ENCODE data around the gene DOP1B. TPM values are rescaled to one million over a fixed set of nuclear protein-coding genes. Genes with fewer than 3 reads are reported as not detected.

The DOP1B gene
- total RNA-seq, 1 experiment from 2014 or later, result 7.1 TPM

DNA sequence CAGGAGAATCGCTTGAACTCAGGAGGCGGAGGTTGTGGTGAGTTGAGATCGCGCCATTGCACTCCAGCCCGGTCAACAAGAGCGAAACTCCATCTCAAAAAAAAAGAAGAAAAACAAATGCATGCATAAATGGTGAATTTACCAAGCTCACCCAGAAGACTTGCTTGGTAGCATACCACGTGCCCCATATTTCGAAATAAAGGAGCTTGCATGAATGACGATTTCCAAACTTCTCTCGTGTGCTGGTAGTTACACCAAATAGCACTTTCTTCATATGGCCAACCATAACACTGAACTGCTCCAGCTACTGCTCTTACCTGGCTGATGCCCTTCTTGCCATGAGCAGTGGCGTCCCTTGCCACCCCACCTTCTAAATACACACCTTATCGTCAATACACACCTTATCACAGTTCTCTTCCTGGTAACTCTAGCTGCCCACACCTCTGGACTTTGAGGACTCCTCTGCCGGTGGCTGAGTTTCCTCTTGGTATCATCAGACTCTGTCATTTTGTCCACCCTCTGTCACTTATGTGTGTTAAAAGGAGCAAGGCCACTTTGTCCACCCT lies 2.8 kb downstream of the DOP1B start:
- no peak for DNase-seq
- no peaks in the 10 kb centered on the region for H3K9me3 Mint-ChIP-seq (ENCODE audit: low read depth, unreplicated experiment)
- no peak overlapping the region for H3K27ac Mint-ChIP-seq (ENCODE audit: unreplicated experiment)
- H3K4me1 Mint-ChIP-seq (ENCODE audit: low read depth, unreplicated experiment), result peaks cover 9% of the 10 kb centered on the region
- intact Hi-C loops (cut with micrococcal nuclease; ENCODE audit: unreplicated experiment), result loop anchor here (5.0 kb wide), 1 partner anchor 163 kb away; the partner anchor contains the start of gene MORC3
- CTCF ChIA-PET, result no interaction called here
- no peak overlapping the region for H3K4me3 Mint-ChIP-seq (ENCODE audit: low read depth, unreplicated experiment)
- no peak for TF ChIP-seq CTCF (IDR thresholded peaks at IDR 0.05; ENCODE audit: unreplicated experiment)
- H3K27me3 Mint-ChIP-seq (ENCODE audit: unreplicated experiment), result no peaks in the 10 kb centered on the region
- BruUV-seq (replicated peaks), result no TSS peak
- peaks cover 31% of the 10 kb centered on the region for H3K36me3 Mint-ChIP-seq (ENCODE audit: insufficient read depth, unreplicated experiment)

DNA sequence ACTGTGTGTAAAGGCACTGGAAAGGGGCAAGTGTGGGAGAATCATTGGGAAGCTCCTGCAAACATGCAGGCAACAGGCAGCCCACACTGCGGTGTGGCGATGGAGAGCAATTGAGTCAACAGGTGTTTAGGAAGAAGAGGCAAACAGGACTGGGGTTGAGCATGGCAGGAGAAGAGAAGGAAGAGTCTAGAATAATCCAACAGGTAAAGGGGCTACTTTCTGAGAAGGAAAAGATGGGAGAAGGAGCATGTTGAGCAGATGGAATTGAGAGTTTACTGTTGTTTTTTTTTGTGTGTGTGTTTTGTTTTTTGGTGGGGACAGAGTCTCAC lies 4.2 kb downstream of the DOP1B start:
- CTCF ChIA-PET, result no interaction called here
- BruUV-seq (replicated peaks), result no TSS peak
- Mint-ChIP-seq H3K27ac (ENCODE audit: unreplicated experiment) (no peak overlapping the region), H3K27me3 (ENCODE audit: unreplicated experiment) (no peaks in the 10 kb centered on the region), H3K4me1 (ENCODE audit: low read depth, unreplicated experiment) (peaks cover 9% of the 10 kb centered on the region), H3K4me3 (ENCODE audit: low read depth, unreplicated experiment) (no peak overlapping the region), H3K36me3 (ENCODE audit: insufficient read depth, unreplicated experiment) (peaks cover 23% of the 10 kb centered on the region), H3K9me3 (ENCODE audit: low read depth, unreplicated experiment) (no peaks in the 10 kb centered on the region)
- no peak for DNase-seq
- TF ChIP-seq CTCF (IDR thresholded peaks at IDR 0.05; ENCODE audit: unreplicated experiment), result no peak
- intact Hi-C loops (cut with micrococcal nuclease; ENCODE audit: unreplicated experiment), result no loop called here

DNA sequence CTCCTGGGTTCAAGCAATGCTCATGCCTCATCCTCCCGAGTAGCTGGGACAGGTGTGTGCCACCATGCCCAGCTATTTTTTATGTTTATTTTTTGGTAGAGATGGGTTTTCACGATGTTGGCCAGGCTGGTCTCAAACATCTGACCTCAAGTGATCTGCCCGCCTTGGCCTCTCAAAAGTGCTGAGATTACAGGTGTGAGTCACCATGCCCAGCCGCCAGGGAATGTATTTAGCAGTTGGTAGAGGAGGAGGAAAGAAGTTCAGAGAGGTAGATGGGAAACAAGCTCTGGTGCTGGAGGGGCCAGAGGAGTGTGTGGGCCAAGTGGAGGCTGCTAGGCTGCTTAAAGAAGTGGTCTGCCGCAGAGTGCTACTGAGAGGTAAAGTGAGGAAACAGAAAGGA lies 6.0 kb downstream of the DOP1B start:
- CTCF ChIA-PET, result no interaction called here
- Mint-ChIP-seq H3K4me1 (ENCODE audit: low read depth, unreplicated experiment) (peaks cover 9% of the 10 kb centered on the region), H3K27ac (ENCODE audit: unreplicated experiment) (no peak overlapping the region), H3K27me3 (ENCODE audit: unreplicated experiment) (no peaks in the 10 kb centered on the region), H3K36me3 (ENCODE audit: insufficient read depth, unreplicated experiment) (peaks cover 5% of the 10 kb centered on the region), H3K4me3 (ENCODE audit: low read depth, unreplicated experiment) (no peak overlapping the region), H3K9me3 (ENCODE audit: low read depth, unreplicated experiment) (no peaks in the 10 kb centered on the region)
- DNase-seq, result no peak
- intact Hi-C loops (cut with micrococcal nuclease; ENCODE audit: unreplicated experiment), result no loop called here
- no peak for TF ChIP-seq CTCF (IDR thresholded peaks at IDR 0.05; ENCODE audit: unreplicated experiment)
- no TSS peak for BruUV-seq (replicated peaks)

GRCh38 chr21:36163750-36164741 lies 7.4 kb downstream of the DOP1B start:
- intact Hi-C loops (cut with micrococcal nuclease; ENCODE audit: unreplicated experiment), result no loop called here
- no peaks in the 10 kb centered on the region for H3K9me3 Mint-ChIP-seq (ENCODE audit: low read depth, unreplicated experiment)
- H3K36me3 Mint-ChIP-seq (ENCODE audit: insufficient read depth, unreplicated experiment), result no peaks in the 10 kb centered on the region
- no peak overlapping the region for H3K4me3 Mint-ChIP-seq (ENCODE audit: low read depth, unreplicated experiment)
- DNase-seq, result no peak
- no peaks in the 10 kb centered on the region for H3K27me3 Mint-ChIP-seq (ENCODE audit: unreplicated experiment)
- no peak overlapping the region for H3K27ac Mint-ChIP-seq (ENCODE audit: unreplicated experiment)
- CTCF ChIA-PET, result interaction anchor here (0.5 to 0.6 kb wide), 3 partner anchors 10 to 12 kb away, joined by 3 to 7 read pairs (median 4); no protein-coding TSS in a partner anchor
- H3K4me1 Mint-ChIP-seq (ENCODE audit: low read depth, unreplicated experiment), result peaks cover 9% of the 10 kb centered on the region
- no peak for TF ChIP-seq CTCF (IDR thresholded peaks at IDR 0.05; ENCODE audit: unreplicated experiment)
- no TSS peak for BruUV-seq (replicated peaks)
